Fibroblast of skin of right biceps (primary cell): ENCODE data around the gene SRRM1.
A peak's percentile ranks its signal among the peaks of the same experiment; 100 is the strongest.
"Not testable (repeated sequence)": the region's sequence is repeated elsewhere in the genome, so short reads cannot be mapped to it uniquely, and the experiment has no call there.

Experiments used
- DNase-seq: peaks from one replicate; pipeline ENCODE4 v3.0.0-alpha.2; 2013

SRRM1 gene

DNA sequence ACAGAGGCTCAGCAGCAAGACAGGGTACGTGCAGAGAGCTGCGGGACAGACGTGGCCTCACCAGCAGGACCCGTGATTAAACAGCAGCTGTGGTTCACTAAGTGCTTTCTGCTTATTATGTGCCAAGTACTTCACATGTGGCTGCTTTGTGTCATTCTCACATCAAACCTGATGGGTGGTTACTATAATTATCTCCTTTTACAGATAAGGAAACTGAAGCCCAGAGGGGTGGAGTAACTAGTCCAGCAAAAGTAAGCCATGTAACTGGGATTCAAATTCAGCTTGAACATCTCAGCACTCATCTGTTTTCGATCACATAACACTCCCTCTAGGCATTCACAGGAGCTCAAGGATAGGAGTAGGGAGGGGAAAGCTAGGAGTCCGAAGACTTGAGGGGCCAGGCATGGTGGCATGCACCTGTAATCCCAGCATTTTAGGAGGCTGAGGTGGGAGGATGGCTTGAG, 51.3 kb downstream of the SRRM1 start:
- DNase-seq = peak; percentile 59

- no peak for DNase-seq
These were observed 52.3 kb downstream of the SRRM1 start for GRCh38 chr1:24695202-24695974.

DNA sequence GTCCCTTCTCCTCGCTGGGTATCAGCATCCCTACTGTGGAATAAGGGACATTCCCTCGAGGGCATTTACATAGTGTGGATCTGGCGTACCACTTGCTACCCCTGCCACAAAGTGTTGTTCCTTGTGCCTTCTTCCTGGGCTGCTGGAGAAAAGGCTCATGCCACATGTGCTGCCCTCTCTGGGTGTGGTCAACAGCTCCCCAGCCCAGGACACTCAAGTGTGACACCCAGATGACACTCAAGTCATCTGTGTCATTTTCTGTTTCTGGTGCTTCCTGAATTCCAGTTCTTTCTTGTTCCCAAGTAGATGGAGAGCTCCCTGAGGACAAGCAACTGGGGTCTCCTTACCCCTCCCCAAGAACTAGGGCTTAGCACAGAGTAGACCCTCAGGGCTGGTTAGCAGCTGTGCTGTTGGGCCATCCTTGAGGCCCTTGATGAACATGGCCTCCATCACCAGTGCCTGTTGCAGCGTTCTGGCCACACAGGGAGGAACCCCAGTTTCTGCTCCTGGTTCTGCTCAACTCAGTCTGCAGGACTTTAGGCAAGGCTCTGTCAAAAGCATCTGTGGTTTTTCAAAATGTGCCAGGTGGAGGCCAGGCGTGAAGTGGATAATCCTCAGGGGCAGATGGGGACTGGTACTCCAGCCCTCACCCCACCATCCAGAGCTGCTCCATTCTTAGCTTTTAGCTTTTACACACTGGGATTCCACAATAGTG, 53.1 kb downstream of the SRRM1 start:
- DNase-seq = no peak

DNA sequence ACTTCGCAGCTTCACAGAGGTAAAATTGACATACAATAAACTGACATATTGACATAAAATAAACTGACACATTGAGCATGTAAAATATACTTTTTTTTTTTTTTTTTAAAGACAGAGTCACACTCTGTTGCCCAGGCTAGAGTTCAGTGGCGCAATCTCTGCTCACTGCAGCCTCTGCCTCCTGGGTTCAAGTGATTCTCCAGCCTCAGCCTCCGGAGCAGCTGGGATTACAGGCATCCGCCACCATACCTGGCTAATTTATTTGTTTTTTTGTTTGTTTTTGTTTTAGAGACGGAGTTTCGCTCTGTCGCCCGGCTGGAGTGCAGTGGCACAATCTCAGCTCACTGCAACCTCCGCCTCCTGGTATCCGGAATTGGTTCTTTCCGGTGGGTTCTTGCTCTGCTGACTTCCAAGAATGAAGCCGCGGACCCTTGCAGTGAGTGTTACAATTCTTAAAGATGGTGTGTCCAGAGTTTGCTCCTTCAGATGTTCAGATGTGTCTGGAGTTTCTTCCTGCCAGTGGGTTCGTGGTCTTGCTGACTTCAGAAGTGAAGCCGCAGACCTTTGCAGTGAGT, 53.7 kb downstream of the SRRM1 start:
- DNase-seq = no peak

GRCh38 chr1:24697453-24698001, 54.4 kb downstream of the SRRM1 start:
- not testable (repeated sequence) for DNase-seq

DNA sequence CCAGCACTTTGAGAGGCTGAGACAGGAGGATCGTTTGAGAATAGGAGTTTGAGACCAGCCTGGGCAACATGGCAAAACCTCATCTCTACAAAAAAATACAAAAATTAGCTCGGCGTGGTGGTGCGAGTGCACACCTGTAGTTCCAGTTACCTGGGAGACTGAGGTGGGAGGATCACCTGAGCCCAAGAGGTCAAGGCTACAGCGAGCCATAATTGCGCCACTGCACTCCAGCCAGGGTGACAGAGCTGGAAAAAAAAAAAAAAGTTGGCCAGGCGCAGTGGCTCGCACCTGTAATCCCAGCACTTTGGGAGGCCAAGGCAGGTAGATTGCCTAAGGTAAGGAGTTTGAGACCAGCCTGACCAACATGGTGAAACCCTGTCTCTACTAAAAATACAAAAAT, 55.2 kb downstream of the SRRM1 start:
- not testable (repeated sequence) for DNase-seq

DNA sequence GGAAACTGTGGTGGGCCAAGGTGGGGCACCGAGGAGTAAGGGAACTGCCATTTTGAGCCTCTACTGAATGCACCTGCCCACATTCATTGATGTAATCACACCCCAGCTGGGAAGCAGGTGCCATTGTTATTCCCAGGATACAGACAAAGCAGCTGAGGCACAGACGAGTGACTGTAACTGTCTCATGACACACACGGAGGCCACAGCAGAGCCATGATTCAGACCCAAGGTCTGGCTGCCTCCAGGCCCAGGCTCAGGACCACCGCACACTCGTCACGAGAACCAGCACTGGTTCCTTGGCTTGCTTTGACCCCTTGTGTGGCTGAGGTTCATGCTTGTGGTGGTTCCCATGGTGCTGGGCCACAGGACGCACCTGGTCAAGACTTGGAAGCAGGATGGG, 56.5 kb downstream of the SRRM1 start:
- DNase-seq = no peak

- no peak for DNase-seq
These were observed 59.6 kb downstream of the SRRM1 start for GRCh38 chr1:24702511-24703293.

GRCh38 chr1:24704411-24705259, 61.5 kb downstream of the SRRM1 start:
- peak; percentile 82 for DNase-seq

GRCh38 chr1:24705260-24706073, 62.4 kb downstream of the SRRM1 start:
- DNase-seq = peak; percentile 79

- not testable (repeated sequence) for DNase-seq
These were observed 62.9 kb downstream of the SRRM1 start for GRCh38 chr1:24706074-24706389.

- peak; percentile 85 for DNase-seq
These were observed 64.6 kb downstream of the SRRM1 start for GRCh38 chr1:24707687-24708086.

DNA sequence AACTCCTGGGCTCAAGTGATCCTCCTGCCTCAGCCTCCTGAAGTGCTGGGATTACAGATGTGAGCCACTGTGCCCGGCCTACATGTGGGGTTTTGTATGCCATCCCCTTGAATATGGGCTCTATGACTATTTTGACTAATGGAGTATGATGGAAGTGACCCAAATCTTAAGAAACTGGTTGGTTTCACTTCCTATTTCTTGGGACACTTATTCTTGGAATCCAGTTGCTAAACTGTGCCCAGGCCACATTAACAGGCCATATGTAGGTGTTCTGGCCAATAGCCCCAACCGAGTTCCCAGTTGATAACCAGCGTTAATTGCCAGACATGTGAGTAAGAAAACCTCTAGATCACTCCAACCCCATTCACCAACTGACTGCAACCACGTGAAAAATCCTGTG, 65.8 kb downstream of the SRRM1 start:
- no peak for DNase-seq

- no peak for DNase-seq
These were observed 66.8 kb downstream of the SRRM1 start for GRCh38 chr1:24709791-24710441.

DNA sequence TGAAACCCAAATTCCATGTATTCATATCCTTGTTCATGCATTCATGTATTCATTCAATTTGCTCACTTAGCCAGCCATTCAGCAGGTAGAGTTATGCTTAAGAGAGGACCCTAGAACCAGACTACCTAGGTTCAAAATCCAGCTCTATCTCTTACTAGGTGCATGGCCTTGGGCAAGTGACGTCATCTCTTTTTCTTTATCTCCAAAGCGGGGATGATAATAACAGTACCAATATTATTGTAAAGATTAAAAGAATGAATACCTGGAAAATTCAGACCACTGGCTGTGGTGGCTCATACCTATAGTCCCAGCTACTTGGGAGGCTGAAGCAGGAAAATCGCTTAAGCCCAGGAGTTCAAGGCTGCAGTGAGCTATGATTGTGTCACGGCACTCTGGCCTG, 68.2 kb downstream of the SRRM1 start:
- no peak for DNase-seq

GRCh38 chr1:24713176-24713575, 70.1 kb downstream of the SRRM1 start:
- DNase-seq = peak; percentile 82

GRCh38 chr1:24713736-24714135, 70.6 kb downstream of the SRRM1 start:
- DNase-seq = no peak

GRCh38 chr1:24714859-24715520, 71.9 kb downstream of the SRRM1 start:
- peak; percentile 31 for DNase-seq

DNA sequence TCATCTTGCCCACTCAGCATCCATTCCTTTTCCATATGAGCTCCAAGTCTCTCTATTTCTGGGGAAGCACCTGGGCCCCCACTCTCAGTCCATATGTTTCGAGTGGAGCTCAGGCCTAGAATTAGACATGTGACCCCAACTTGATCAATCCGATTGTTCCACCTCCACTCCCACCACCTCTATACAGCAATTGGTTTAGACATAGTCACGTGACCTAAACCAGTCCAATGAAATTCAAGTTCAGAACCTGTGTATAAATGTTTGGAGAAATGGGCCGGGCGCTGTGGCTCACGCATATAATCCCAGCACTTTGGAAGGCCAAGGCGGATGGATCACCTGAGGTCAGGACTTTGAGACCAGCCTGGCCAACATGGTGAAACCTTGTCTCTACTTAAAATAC, 72.6 kb downstream of the SRRM1 start:
- DNase-seq = no peak
